GM12801 (cell line): Measurements from ENCODE around the gene CRTAC1.

Experiments
- TF ChIP-seq, protein P1 (sequence below): IDR thresholded peaks from one replicate; pipeline ENCODE4 v1.5.1; 2011; ENCODE audit warnings: control low read depth; ENCODE audit not compliant: insufficient read length; ENCODE audit errors: extremely low read depth

Gene CRTAC1

DNA sequence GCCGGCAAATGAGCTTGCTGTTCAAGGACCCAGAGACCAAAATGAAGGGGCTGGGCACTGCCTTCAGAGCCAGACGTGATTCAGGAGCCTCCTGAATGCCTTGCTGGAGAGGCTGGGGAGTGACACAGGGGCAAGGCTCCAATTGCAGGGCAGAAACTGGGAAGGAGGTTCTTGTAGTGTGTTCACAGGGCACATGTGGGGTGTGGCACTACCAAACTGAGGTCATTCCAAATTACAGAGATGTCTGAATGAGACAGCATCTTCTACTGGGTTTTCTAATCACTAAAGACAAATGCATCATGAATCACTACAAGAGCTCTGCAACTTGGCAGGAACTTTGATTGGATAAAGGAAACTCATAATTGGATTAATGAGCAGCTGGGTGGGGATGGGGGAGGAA, 17.8 kb downstream of the CRTAC1 start:
- TF ChIP-seq, protein P1, sequence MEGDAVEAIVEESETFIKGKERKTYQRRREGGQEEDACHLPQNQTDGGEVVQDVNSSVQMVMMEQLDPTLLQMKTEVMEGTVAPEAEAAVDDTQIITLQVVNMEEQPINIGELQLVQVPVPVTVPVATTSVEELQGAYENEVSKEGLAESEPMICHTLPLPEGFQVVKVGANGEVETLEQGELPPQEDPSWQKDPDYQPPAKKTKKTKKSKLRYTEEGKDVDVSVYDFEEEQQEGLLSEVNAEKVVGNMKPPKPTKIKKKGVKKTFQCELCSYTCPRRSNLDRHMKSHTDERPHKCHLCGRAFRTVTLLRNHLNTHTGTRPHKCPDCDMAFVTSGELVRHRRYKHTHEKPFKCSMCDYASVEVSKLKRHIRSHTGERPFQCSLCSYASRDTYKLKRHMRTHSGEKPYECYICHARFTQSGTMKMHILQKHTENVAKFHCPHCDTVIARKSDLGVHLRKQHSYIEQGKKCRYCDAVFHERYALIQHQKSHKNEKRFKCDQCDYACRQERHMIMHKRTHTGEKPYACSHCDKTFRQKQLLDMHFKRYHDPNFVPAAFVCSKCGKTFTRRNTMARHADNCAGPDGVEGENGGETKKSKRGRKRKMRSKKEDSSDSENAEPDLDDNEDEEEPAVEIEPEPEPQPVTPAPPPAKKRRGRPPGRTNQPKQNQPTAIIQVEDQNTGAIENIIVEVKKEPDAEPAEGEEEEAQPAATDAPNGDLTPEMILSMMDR, result no peak

GRCh38 chr10:98010939-98011685, 19.3 kb downstream of the CRTAC1 start:
- TF ChIP-seq, protein P1, result no peak

GRCh38 chr10:98006266-98006665, 24.2 kb downstream of the CRTAC1 start:
- TF ChIP-seq, protein P1, result no peak

GRCh38 chr10:98001736-98002135, 28.7 kb downstream of the CRTAC1 start:
- TF ChIP-seq, protein P1, result no peak

- TF ChIP-seq, protein P1, result no peak
These were observed 30.1 kb downstream of the CRTAC1 start for GRCh38 chr10:98000346-98000745.

GRCh38 chr10:97999923-98000248, 30.5 kb downstream of the CRTAC1 start:
- TF ChIP-seq, protein P1, result no peak

DNA sequence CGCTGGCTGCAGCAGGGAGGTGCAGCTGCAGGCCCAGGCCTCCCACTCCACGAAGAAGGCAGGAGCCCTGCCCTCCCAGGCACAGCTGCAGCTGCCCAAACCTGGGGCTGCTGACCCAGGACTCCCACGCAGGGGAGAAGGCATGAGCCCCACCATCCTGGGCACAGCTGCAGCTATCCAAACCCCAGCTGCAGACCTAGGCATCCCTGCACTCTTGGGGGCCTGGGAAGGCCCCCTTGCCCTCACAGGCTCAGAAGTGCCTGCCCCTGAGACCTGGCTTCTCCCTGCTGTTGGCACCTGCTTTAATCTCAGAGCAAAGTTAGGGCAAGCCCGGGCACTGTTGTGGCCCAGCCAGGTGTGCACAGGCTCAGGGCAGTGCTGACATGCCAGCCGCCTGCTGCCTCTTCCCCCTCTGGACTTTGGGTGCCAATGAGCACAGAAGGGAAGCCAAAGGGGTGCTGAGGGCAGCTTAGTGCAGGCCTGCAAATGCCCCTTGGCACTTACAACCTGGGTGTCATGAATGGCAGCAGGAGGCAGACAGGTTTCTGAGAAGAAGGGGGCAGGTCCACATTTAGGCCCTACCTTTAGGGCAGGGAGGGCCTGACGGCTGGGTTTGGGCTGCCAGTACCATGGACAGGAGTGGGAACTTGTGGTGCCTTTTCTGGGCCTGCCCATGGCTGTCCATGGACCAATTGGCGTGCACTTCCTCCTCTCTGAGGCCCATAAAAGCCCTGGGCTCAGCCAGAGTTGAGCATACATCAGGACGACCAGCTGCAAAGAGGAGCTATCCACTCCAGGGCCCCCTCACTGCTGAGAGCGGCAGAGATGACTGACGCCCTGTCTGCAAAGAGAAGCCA, 31.1 kb downstream of the CRTAC1 start:
- TF ChIP-seq, protein P1, result no peak
